SK-N-SH (cell line): ENCODE data around the gene COG8. TPM values are rescaled to one million over a fixed set of nuclear protein-coding genes. Genes with fewer than 3 reads are reported as not detected.
A peak's percentile ranks its signal among the peaks of the same experiment; 100 is the strongest.

Experiments
- CTCF ChIA-PET: fragments of 300-600, 350-600 bp; formaldehyde crosslinking; extraction: SDS; loops from one replicate; lab custom pipeline; 2021; lab: Yijun Ruan, JAX
- POLR2A ChIA-PET: fragments of 350-600 bp; sonication (Branson Sonifier 250); formaldehyde crosslinking; extraction: SDS; loops from one replicate; lab custom pipeline; 2020; ENCODE audit warnings: antibody characterized with exemption, inconsistent platforms; lab: Yijun Ruan, JAX
- DNase-seq: peaks from one replicate; pipeline ENCODE4 v3.0.0; 2012
- H2AFZ ChIP-seq: fragments of 200-600 bp; sonication (generic); 2 replicates; pipeline ENCODE4 v1.8.1; 2016; ENCODE audit warnings: antibody characterized with exemption, mild to moderate bottlenecking, low read depth
- H3F3A ChIP-seq: fragments of 200-600 bp; sonication (generic); replicated peaks from 2 replicates; pipeline ENCODE3; 2016; ENCODE audit warnings: antibody characterized with exemption, mild to moderate bottlenecking; ENCODE audit not compliant: insufficient read depth
- H3K27ac ChIP-seq, 2 experiments: fragments of 200-500 bp in 1 of 2; fragments of 200-600 bp in 1 of 2; sonication (Bioruptor generic) in 1 of 2; sonication (generic), shearing (Covaris generic) in 1 of 2; 2 replicates each; pipeline versions ENCODE4 v1.5.1 to v1.6.1; 2014 to 2016; ENCODE audit warnings: low read depth in 2 of 2, inconsistent platforms in 1 of 2, low read length in 1 of 2, mild to moderate bottlenecking in 1 of 2, mixed read lengths in 1 of 2
- H3K27me3 ChIP-seq: fragments of 200-600 bp; sonication (generic), shearing (Covaris generic); 2 replicates; pipeline ENCODE4 v1.6.1; 2016; ENCODE audit warnings: mixed run types; ENCODE audit not compliant: insufficient read depth
- H3K36me3 ChIP-seq, 2 experiments: fragments of 200-500 bp in 1 of 2; fragments of 200-600 bp in 1 of 2; sonication (Bioruptor generic) in 1 of 2; sonication (generic) in 1 of 2; replicated peaks in 1 of 2; 2 replicates each; pipeline versions ENCODE3 to v1.5.1; 2014 to 2016; ENCODE audit warnings: low read length in 1 of 2, mild to moderate bottlenecking in 1 of 2; ENCODE audit not compliant: insufficient read depth in 2 of 2, control insufficient read depth in 1 of 2
- H3K4me1 ChIP-seq, 2 experiments: fragments of 200-500 bp in 1 of 2; fragments of 200-600 bp in 1 of 2; sonication (Bioruptor generic) in 1 of 2; sonication (generic), shearing (Covaris generic) in 1 of 2; 2 replicates each; pipeline versions ENCODE4 v1.5.1 to v1.6.1; 2014 to 2016; ENCODE audit warnings: low read depth in 1 of 2, low read length in 1 of 2, mixed run types in 1 of 2; ENCODE audit not compliant: insufficient read depth in 2 of 2, control insufficient read depth in 1 of 2
- H3K4me2 ChIP-seq: fragments of 200-600 bp; sonication (generic), shearing (Covaris generic); 2 replicates; pipeline ENCODE4 v1.6.1; 2017; ENCODE audit warnings: mixed run types
- H3K4me3 ChIP-seq, 2 experiments: fragments of 200-500 bp in 1 of 2; fragments of 200-600 bp in 1 of 2; sonication (Bioruptor generic) in 1 of 2; sonication (generic), shearing (Covaris generic) in 1 of 2; 2 replicates each; pipeline versions ENCODE4 v1.5.1 to v1.8.1; 2014 to 2016; ENCODE audit warnings: low read depth in 2 of 2, inconsistent platforms in 1 of 2, low read length in 1 of 2, mild to moderate bottlenecking in 1 of 2, mixed read lengths in 1 of 2, moderate library complexity in 1 of 2
- H3K79me2 ChIP-seq: fragments of 200-600 bp; sonication (generic); 2 replicates; pipeline ENCODE4 v1.8.1; 2017; ENCODE audit warnings: mild to moderate bottlenecking; ENCODE audit not compliant: insufficient read depth
- H3K9ac ChIP-seq: fragments of 200-600 bp; sonication (generic); 2 replicates; pipeline ENCODE4 v1.6.1; 2017; ENCODE audit warnings: mixed run types
- H3K9me2 ChIP-seq: fragments of 200-600 bp; sonication (generic); 2 replicates; pipeline ENCODE4 v1.6.1; 2017; ENCODE audit warnings: mixed run types
- H3K9me3 ChIP-seq: fragments of 200-600 bp; sonication (generic); 2 replicates; pipeline ENCODE4 v1.6.1; 2017; ENCODE audit warnings: mixed run types, mild to moderate bottlenecking, moderate library complexity
- H4K20me1 ChIP-seq: fragments of 200-600 bp; sonication (generic); 2 replicates; pipeline ENCODE4 v1.6.1; 2017; ENCODE audit warnings: mild to moderate bottlenecking, mixed run types; ENCODE audit not compliant: insufficient read depth
- ELF1 ChIP-seq: IDR thresholded peaks from 2 replicates; pipeline ENCODE4 v1.4.0; 2012
- EZH2phosphoT487 ChIP-seq: fragments of 200-600 bp; sonication (generic); IDR thresholded peaks from 2 replicates; pipeline ENCODE4 v1.6.1; 2017; ENCODE audit warnings: low read depth, mixed run types, mild to moderate bottlenecking, antibody characterized with exemption, moderate library complexity, borderline replicate concordance
- FOSL2 ChIP-seq: IDR thresholded peaks from 2 replicates; pipeline ENCODE4 v1.4.0; 2012; ENCODE audit warnings: low read depth, mild to moderate bottlenecking, moderate library complexity, borderline replicate concordance
- FOXJ3 ChIP-seq: sonication (generic); formaldehyde crosslinking; IDR thresholded peaks from 2 replicates; pipeline ENCODE4 v1.5.1; 2020; ENCODE audit warnings: mild to moderate bottlenecking, missing genetic modification reagents
- FOXM1 ChIP-seq: IDR thresholded peaks from 2 replicates; pipeline ENCODE4 v1.4.0; 2012; ENCODE audit warnings: low read depth, mild to moderate bottlenecking
- GATA2 ChIP-seq: sonication (generic); formaldehyde crosslinking; IDR thresholded peaks from 2 replicates; pipeline ENCODE4 v1.5.0; 2020; ENCODE audit warnings: mild to moderate bottlenecking, missing genetic modification reagents
- MEF2A ChIP-seq: IDR thresholded peaks from 2 replicates; pipeline ENCODE4 v1.4.0; 2012; ENCODE audit warnings: low read depth, borderline replicate concordance
- POLR2AphosphoS5 ChIP-seq: IDR thresholded peaks from 2 replicates; pipeline ENCODE4 v1.6.1; 2012; ENCODE audit warnings: low read depth, low read length
- RCOR1 ChIP-seq: fragments of 150-350 bp; IDR thresholded peaks from 2 replicates; pipeline ENCODE4 v1.6.1; 2017; ENCODE audit warnings: antibody characterized with exemption, low read length
- RFX5 ChIP-seq: IDR thresholded peaks from 2 replicates; pipeline ENCODE4 v1.6.1; 2012; ENCODE audit warnings: mild to moderate bottlenecking, improper control_type of control experiment, low read length
- RXRA ChIP-seq: IDR thresholded peaks from 2 replicates; pipeline ENCODE4 v1.4.0; 2012; ENCODE audit warnings: low read depth, mild to moderate bottlenecking, borderline replicate concordance
- SIN3A ChIP-seq: IDR thresholded peaks from 2 replicates; pipeline ENCODE4 v1.6.1; 2012; ENCODE audit warnings: low read depth, mild to moderate bottlenecking, low read length, moderate library complexity, borderline replicate concordance
- SMC3 ChIP-seq: IDR thresholded peaks from 2 replicates; pipeline ENCODE4 v1.6.1; 2012; ENCODE audit warnings: low read depth, low read length, improper control_type of control experiment
- TAF1 ChIP-seq: IDR thresholded peaks from 2 replicates; pipeline ENCODE4 v1.6.1; 2012; ENCODE audit warnings: low read depth, mild to moderate bottlenecking, low read length, moderate library complexity, borderline replicate concordance
- TEAD4 ChIP-seq: IDR thresholded peaks from 2 replicates; pipeline ENCODE4 v1.4.0; 2012; ENCODE audit warnings: mild to moderate bottlenecking, borderline replicate concordance; ENCODE audit not compliant: insufficient read depth
- WGBS: methylation state at CpG from one replicate; pipeline ENCODE4 v1.1.6; 2017; ENCODE audit warnings: low lambda C conversion rate; 5-methylcytosine and 5-hydroxymethylcytosine counted together
- polyA plus RNA-seq, 3 experiments: library from polyadenylated mRNA; depleted of rRNA; stranded (reverse); fragments of >200 nt; gene quantifications; 2 replicates each; pipeline ENCODE4 v1.2.3, GENCODE V29; 2012
- TF ChIP-seq, protein P1 (sequence below): fragments of 150-350 bp; IDR thresholded peaks from 2 replicates; pipeline ENCODE4 v1.6.1; 2017; ENCODE audit warnings: antibody characterized with exemption, low read length, low read depth, borderline replicate concordance
- TF ChIP-seq, protein P2 (sequence below): fragments of 150-350 bp; IDR thresholded peaks from 2 replicates; pipeline ENCODE4 v1.6.1; 2016; ENCODE audit warnings: mild to moderate bottlenecking, low read depth, low read length
- TF ChIP-seq, protein P3 (sequence below): IDR thresholded peaks from 2 replicates; pipeline ENCODE4; 2012

COG8 gene
- polyA plus RNA-seq, 1 of the 3 experiments (the other 2 are of a cell fraction) = 30.2 TPM

DNA sequence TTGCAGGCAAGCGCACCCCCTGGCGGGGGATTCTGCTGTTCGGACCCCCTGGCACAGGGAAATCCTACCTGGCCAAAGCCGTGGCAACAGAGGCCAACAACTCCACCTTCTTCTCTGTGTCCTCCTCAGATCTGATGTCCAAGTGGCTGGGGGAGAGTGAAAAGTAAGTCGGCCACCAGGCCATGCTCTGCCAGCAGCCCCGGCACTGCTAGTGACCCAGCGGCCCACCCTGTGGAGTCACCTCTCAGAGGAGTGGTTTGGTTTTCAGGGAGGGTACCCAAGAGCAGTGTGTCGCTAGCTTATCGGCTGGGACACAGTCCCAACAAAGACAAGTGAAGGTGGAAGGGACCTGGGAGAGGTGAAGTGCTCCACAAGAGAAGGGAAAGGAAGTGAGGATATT, 20.0 kb downstream of the COG8 start:
- H4K20me1 ChIP-seq = peaks cover 33% of the 10 kb centered on the region
- H3K4me2 ChIP-seq = no peak overlapping the region
- ChIA-PET POLR2A (no interaction called here), CTCF (interaction anchor here (1.0 kb wide), 1 partner anchor 9 kb away, joined by 3 read pairs; no protein-coding TSS in a partner anchor)
- peaks cover 44 to 84% of the 10 kb centered on the region in 2 experiments for H3K36me3 ChIP-seq
- H3F3A ChIP-seq = peaks cover 5% of the 10 kb centered on the region
- peaks cover 55% of the 10 kb centered on the region for H3K79me2 ChIP-seq
- H3K4me3 ChIP-seq = no peak overlapping the region
- no peak overlapping the region for H2AFZ ChIP-seq
- no peak overlapping the region for H3K9ac ChIP-seq
- H3K4me1 ChIP-seq = peaks cover 0 to 5% of the 10 kb centered on the region in 2 experiments; a peak in 2 of 4 replicates
- H3K27me3 ChIP-seq = no peaks in the 10 kb centered on the region
- no peak overlapping the region; a peak in 1 of 4 replicates for H3K27ac ChIP-seq
- TF ChIP-seq, protein P1, sequence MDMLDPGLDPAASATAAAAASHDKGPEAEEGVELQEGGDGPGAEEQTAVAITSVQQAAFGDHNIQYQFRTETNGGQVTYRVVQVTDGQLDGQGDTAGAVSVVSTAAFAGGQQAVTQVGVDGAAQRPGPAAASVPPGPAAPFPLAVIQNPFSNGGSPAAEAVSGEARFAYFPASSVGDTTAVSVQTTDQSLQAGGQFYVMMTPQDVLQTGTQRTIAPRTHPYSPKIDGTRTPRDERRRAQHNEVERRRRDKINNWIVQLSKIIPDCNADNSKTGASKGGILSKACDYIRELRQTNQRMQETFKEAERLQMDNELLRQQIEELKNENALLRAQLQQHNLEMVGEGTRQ = no peak
- no peak for TF ChIP-seq RFX5
- TF ChIP-seq, protein P2, sequence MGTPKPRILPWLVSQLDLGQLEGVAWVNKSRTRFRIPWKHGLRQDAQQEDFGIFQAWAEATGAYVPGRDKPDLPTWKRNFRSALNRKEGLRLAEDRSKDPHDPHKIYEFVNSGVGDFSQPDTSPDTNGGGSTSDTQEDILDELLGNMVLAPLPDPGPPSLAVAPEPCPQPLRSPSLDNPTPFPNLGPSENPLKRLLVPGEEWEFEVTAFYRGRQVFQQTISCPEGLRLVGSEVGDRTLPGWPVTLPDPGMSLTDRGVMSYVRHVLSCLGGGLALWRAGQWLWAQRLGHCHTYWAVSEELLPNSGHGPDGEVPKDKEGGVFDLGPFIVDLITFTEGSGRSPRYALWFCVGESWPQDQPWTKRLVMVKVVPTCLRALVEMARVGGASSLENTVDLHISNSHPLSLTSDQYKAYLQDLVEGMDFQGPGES = no peak
- TF ChIP-seq TEAD4 = no peak
- no peak for TF ChIP-seq MEF2A
- TF ChIP-seq SIN3A = no peak
- no peak for TF ChIP-seq RCOR1
- no peak for TF ChIP-seq ELF1
- no peak for TF ChIP-seq FOXJ3 (CRISPR knock-in tag)
- no peak for TF ChIP-seq FOSL2
- TF ChIP-seq RXRA = no peak
- TF ChIP-seq SMC3 = no peak
- no peak for TF ChIP-seq GATA2
- TF ChIP-seq, protein P3, sequence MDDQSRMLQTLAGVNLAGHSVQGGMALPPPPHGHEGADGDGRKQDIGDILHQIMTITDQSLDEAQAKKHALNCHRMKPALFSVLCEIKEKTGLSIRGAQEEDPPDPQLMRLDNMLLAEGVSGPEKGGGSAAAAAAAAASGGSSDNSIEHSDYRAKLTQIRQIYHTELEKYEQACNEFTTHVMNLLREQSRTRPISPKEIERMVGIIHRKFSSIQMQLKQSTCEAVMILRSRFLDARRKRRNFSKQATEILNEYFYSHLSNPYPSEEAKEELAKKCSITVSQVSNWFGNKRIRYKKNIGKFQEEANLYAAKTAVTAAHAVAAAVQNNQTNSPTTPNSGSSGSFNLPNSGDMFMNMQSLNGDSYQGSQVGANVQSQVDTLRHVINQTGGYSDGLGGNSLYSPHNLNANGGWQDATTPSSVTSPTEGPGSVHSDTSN = no peak
- no peak for TF ChIP-seq EZH2phosphoT487
- no peak for DNase-seq
- H3K9me2 ChIP-seq = no peaks in the 10 kb centered on the region
- H3K9me3 ChIP-seq = no peaks in the 10 kb centered on the region
- WGBS = 98% methylated on average over 6 of the region's 9 CpGs

DNA sequence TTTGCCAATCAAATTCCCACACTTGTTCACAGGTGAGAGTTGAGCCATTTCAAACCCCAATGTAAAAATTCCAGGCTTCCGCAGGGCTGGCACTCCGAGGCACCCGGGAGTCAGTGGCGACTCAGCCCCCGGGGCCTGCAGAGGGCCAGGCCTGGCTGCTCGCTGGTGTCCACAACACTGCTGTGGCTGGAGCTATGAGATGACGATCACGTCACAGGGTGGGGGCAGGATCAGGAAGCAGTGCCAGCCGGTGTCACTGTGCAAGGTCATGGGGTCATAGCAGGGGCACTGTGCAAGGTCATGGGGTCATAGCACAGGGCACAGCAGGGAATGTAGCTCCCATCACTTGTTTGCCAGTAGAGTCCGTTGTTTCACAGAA, 20.5 kb downstream of the COG8 start:
- peak; percentile 42 for DNase-seq
- no peak overlapping the region for H2AFZ ChIP-seq
- no peak overlapping the region for H3K27ac ChIP-seq
- no peaks in the 10 kb centered on the region for H3K9me3 ChIP-seq
- H4K20me1 ChIP-seq = peaks cover 28% of the 10 kb centered on the region
- H3K36me3 ChIP-seq = peaks cover 44 to 83% of the 10 kb centered on the region in 2 experiments
- no peaks in the 10 kb centered on the region for H3K27me3 ChIP-seq
- H3K9ac ChIP-seq = no peak overlapping the region
- POLR2A ChIA-PET = interaction anchor here (0.7 kb wide), 1 partner anchor 10 kb away, joined by 5 read pairs; no protein-coding TSS in a partner anchor
- WGBS = 84% methylated on average over 10 of the region's 10 CpGs
- no peaks in the 10 kb centered on the region for H3K9me2 ChIP-seq
- no peak for TF ChIP-seq POLR2AphosphoS5
- TF ChIP-seq TAF1 = no peak
- TF ChIP-seq FOXM1 = no peak
- H3F3A ChIP-seq = peaks cover 3% of the 10 kb centered on the region
- H3K4me2 ChIP-seq = no peak overlapping the region
- H3K4me3 ChIP-seq = no peak overlapping the region
- CTCF ChIA-PET = interaction anchor here (0.9 kb wide), 1 partner anchor 20 kb away, joined by 3 read pairs; the partner anchor contains the start of gene COG8
- H3K79me2 ChIP-seq = peaks cover 55% of the 10 kb centered on the region
- peaks cover 0 to under 1% of the 10 kb centered on the region in 2 experiments; a peak in 1 of 4 replicates for H3K4me1 ChIP-seq
